ENCODE measurements around the gene HECTD4. TPM values are rescaled to one million over a fixed set of nuclear protein-coding genes. Genes with fewer than 3 reads are reported as not detected.

HECTD4 gene
- total RNA-seq, 2 donors from 2014 or later = 50.6 to 73.4 TPM

- Histone ChIP-seq H3K4me3 (no peak overlapping the region), H3K9me3 (no peaks in the 10 kb centered on the region), H3K4me1 (replicated peaks) (peaks cover 12% of the 10 kb centered on the region), H3K27ac (no peak overlapping the region), H3K27me3 (replicated peaks; ENCODE audit: insufficient read depth) (no peaks in the 10 kb centered on the region), H3K36me3 (peaks cover 0 to 3% of the 10 kb centered on the region in 2 donors)
- DNase-seq (ENCODE audit: low spot score) = no peak
- 53% methylated on average over 6 of the region's 6 CpGs for WGBS
- intact Hi-C loops (cut with DNase I) = no loop called here
- TF ChIP-seq POLR2AphosphoS5 (IDR thresholded peaks at IDR 0.05) = no peak
Observed at GRCh38 chr12:112308652-112309051, 73.6 kb downstream of the HECTD4 start.

- no peak overlapping the region for H3K27ac ChIP-seq
- WGBS = 95% methylated on average over 1 of the region's 1 CpG
- TF ChIP-seq CTCF (IDR thresholded peaks at IDR 0.05) (no peak), POLR2AphosphoS5 (IDR thresholded peaks at IDR 0.05) (no peak), POLR2A (IDR thresholded peaks at IDR 0.05) (no peak)
- intact Hi-C loops (cut with DNase I) = no loop called here
- no peak for DNase-seq (ENCODE audit: low spot score)
- H3K27me3 ChIP-seq (replicated peaks; ENCODE audit: insufficient read depth) = no peaks in the 10 kb centered on the region
- H3K9me3 ChIP-seq = no peaks in the 10 kb centered on the region
- H3K4me3 ChIP-seq = no peak overlapping the region
- H3K36me3 ChIP-seq = peaks cover 0 to 3% of the 10 kb centered on the region in 2 donors
- peaks cover 12% of the 10 kb centered on the region for H3K4me1 ChIP-seq (replicated peaks)
Observed at GRCh38 chr12:112308161-112308560, 74.1 kb downstream of the HECTD4 start.

GRCh38 chr12:112307317-112308011 is 74.8 kb downstream of the HECTD4 start:
- Histone ChIP-seq H3K27me3 (replicated peaks; ENCODE audit: insufficient read depth) (no peaks in the 10 kb centered on the region), H3K4me1 (replicated peaks) (peaks cover 12% of the 10 kb centered on the region), H3K27ac (no peak overlapping the region), H3K36me3 (peaks cover 0 to 3% of the 10 kb centered on the region in 2 donors), H3K4me3 (no peak overlapping the region), H3K9me3 (no peaks in the 10 kb centered on the region)
- DNase-seq (ENCODE audit: low spot score) = no peak
- 87% methylated on average over 2 of the region's 2 CpGs for WGBS
- intact Hi-C loops (cut with DNase I) = no loop called here
- TF ChIP-seq POLR2A (IDR thresholded peaks at IDR 0.05) (no peak), CTCF (IDR thresholded peaks at IDR 0.05) (no peak), POLR2AphosphoS5 (IDR thresholded peaks at IDR 0.05) (no peak)

GRCh38 chr12:112305951-112306350 is 76.3 kb downstream of the HECTD4 start:
- intact Hi-C loops (cut with DNase I) = no loop called here
- TF ChIP-seq POLR2AphosphoS5 (IDR thresholded peaks at IDR 0.05) = peak; percentile 84
- no peak for TF ChIP-seq POLR2A (IDR thresholded peaks at IDR 0.05)
- Histone ChIP-seq H3K4me3 (no peak overlapping the region), H3K36me3 (peaks cover 0 to 3% of the 10 kb centered on the region in 2 donors), H3K27me3 (replicated peaks; ENCODE audit: insufficient read depth) (no peaks in the 10 kb centered on the region), H3K27ac (no peak overlapping the region), H3K4me1 (replicated peaks) (peaks cover 12% of the 10 kb centered on the region), H3K9me3 (no peaks in the 10 kb centered on the region)
- DNase-seq (ENCODE audit: low spot score) = peak; percentile 80
- 36% methylated on average over 3 of the region's 3 CpGs for WGBS

GRCh38 chr12:112304436-112304835 is 77.8 kb downstream of the HECTD4 start:
- Histone ChIP-seq H3K9me3 (no peaks in the 10 kb centered on the region), H3K27me3 (replicated peaks; ENCODE audit: insufficient read depth) (no peaks in the 10 kb centered on the region), H3K27ac (peak overlapping the region in 1 of 2 donors; percentile 62), H3K36me3 (peaks cover 0 to 3% of the 10 kb centered on the region in 2 donors), H3K4me1 (replicated peaks) (peaks cover 12% of the 10 kb centered on the region), H3K4me3 (no peak overlapping the region)
- TF ChIP-seq CTCF (IDR thresholded peaks at IDR 0.05) (no peak), POLR2AphosphoS5 (IDR thresholded peaks at IDR 0.05) (no peak), POLR2A (IDR thresholded peaks at IDR 0.05) (no peak)
- 64% methylated on average over 4 of the region's 4 CpGs for whole genome bisulfite sequencing
- intact Hi-C loops (cut with DNase I) = no loop called here
- DNase-seq (ENCODE audit: low spot score) = no peak

GRCh38 chr12:112303799-112304198 is 78.4 kb downstream of the HECTD4 start:
- WGBS = 92% methylated on average over 2 of the region's 2 CpGs

More at GRCh38 chr12:112303799-112304198, 78.4 kb downstream of the HECTD4 start:
- H3K27ac ChIP-seq = no peak overlapping the region
- peaks cover 0 to under 1% of the 10 kb centered on the region in 2 donors for H3K36me3 ChIP-seq
- H3K27me3 ChIP-seq (replicated peaks; ENCODE audit: insufficient read depth) = no peaks in the 10 kb centered on the region
- intact Hi-C loops (cut with DNase I) = no loop called here
- TF ChIP-seq POLR2A (IDR thresholded peaks at IDR 0.05) (no peak), POLR2AphosphoS5 (IDR thresholded peaks at IDR 0.05) (no peak), CTCF (IDR thresholded peaks at IDR 0.05) (no peak)
- H3K4me1 ChIP-seq (replicated peaks) = peaks cover 9% of the 10 kb centered on the region
- no peak overlapping the region for H3K4me3 ChIP-seq
- DNase-seq (ENCODE audit: low spot score) = no peak
- H3K9me3 ChIP-seq = no peaks in the 10 kb centered on the region
